ENCODE data around the gene NPAS2. TPM values are rescaled to one million over a fixed set of nuclear protein-coding genes. Genes with fewer than 3 reads are reported as not detected.

The NPAS2 gene
- total RNA-seq, 6 donors from 2014 or later, result 13.8 to 52.5 (median 23.0) TPM

- 83 to 88% methylated on average over 6 of the region's 6 CpGs for WGBS, 2 donors
- ATAC-seq (ENCODE audit: low FRiP score in 2 of 2) (no peak), DNase-seq (no peak)
- H3K27ac ChIP-seq, result no peak overlapping the region
- no peaks in the 10 kb centered on the region for H3K36me3 ChIP-seq
- H3K4me3 ChIP-seq, result no peak overlapping the region
- no peak for TF ChIP-seq EP300 (IDR thresholded peaks at IDR 0.05)
- no peak for TF ChIP-seq POLR2AphosphoS5 (IDR thresholded peaks at IDR 0.05)
- TF ChIP-seq CTCF (IDR thresholded peaks at IDR 0.05), result no peak
- no peak for TF ChIP-seq POLR2A (IDR thresholded peaks at IDR 0.05)
- H3K9me3 ChIP-seq, result no peaks in the 10 kb centered on the region
- H3K4me1 ChIP-seq, result peaks cover 0 to 8% (median 0%) of the 10 kb centered on the region in 4 donors
- H3K27me3 ChIP-seq, result no peaks in the 10 kb centered on the region
Measured at GRCh38 chr2:100782380-100782878, 37.5 kb upstream of the NPAS2 start.

GRCh38 chr2:100783987-100784386, 36.0 kb upstream of the NPAS2 start:
- H3K9me3 ChIP-seq, result no peaks in the 10 kb centered on the region
- no peak for TF ChIP-seq POLR2A (IDR thresholded peaks at IDR 0.05)
- TF ChIP-seq POLR2AphosphoS5 (IDR thresholded peaks at IDR 0.05), result no peak
- TF ChIP-seq EP300 (IDR thresholded peaks at IDR 0.05), result no peak
- TF ChIP-seq CTCF (IDR thresholded peaks at IDR 0.05), result no peak
- 58 to 85% methylated on average over 3 of the region's 3 CpGs for WGBS, 2 donors
- no peak overlapping the region for H3K4me3 ChIP-seq
- H3K27me3 ChIP-seq, result no peaks in the 10 kb centered on the region
- DNase-seq (no peak), ATAC-seq (ENCODE audit: low FRiP score in 2 of 2) (no peak)
- H3K36me3 ChIP-seq, result no peaks in the 10 kb centered on the region
- peaks cover 0 to 8% (median 0%) of the 10 kb centered on the region in 4 donors for H3K4me1 ChIP-seq
- H3K27ac ChIP-seq, result no peak overlapping the region

DNA sequence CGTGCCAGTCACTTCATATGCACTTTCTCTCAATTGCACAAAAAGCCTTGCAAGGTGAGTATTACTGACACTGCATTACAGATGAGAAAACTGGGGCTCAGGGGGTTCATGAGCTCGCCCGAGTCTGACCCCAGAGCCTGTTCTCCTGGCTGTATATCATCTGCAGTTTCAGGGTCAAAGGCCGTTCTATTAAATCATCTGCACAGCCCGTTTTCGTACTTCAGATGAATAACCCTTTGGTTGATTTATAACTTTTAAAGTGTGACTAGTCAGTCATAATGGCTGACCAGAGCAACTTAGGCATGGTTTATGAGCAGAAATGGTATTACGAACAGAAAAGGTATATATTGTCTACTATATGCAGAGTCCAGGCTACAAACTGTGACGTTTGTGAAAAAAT, 35.3 kb upstream of the NPAS2 start:
- ATAC-seq (ENCODE audit: low FRiP score in 2 of 2) (no peak), DNase-seq (no peak)
- 92 to 96% methylated on average over 8 of the region's 8 CpGs for WGBS, 2 donors
- Histone ChIP-seq H3K27me3 (no peaks in the 10 kb centered on the region), H3K9me3 (no peaks in the 10 kb centered on the region), H3K4me1 (peaks cover 0 to 8% (median 0%) of the 10 kb centered on the region in 4 donors), H3K27ac (no peak overlapping the region), H3K36me3 (no peaks in the 10 kb centered on the region), H3K4me3 (no peak overlapping the region)
- TF ChIP-seq POLR2A (IDR thresholded peaks at IDR 0.05) (no peak), POLR2AphosphoS5 (IDR thresholded peaks at IDR 0.05) (no peak), EP300 (IDR thresholded peaks at IDR 0.05) (no peak), CTCF (IDR thresholded peaks at IDR 0.05) (no peak)

GRCh38 chr2:100785626-100786296, 34.2 kb upstream of the NPAS2 start:
- WGBS, 2 donors, result 68% methylated on average over 10 of the region's 10 CpGs
- peaks cover 0 to 8% (median 0%) of the 10 kb centered on the region in 4 donors for H3K4me1 ChIP-seq
- no peaks in the 10 kb centered on the region for H3K27me3 ChIP-seq
- no peak for DNase-seq
- TF ChIP-seq POLR2A (IDR thresholded peaks at IDR 0.05) (no peak), EP300 (IDR thresholded peaks at IDR 0.05) (no peak), POLR2AphosphoS5 (IDR thresholded peaks at IDR 0.05) (no peak), CTCF (IDR thresholded peaks at IDR 0.05) (no peak)
- H3K4me3 ChIP-seq, result no peak overlapping the region
- H3K9me3 ChIP-seq, result no peaks in the 10 kb centered on the region
- H3K36me3 ChIP-seq, result no peaks in the 10 kb centered on the region
- H3K27ac ChIP-seq, result peak overlapping the region in 1 of 4 donors; percentile 35
- no peak for ATAC-seq (ENCODE audit: low FRiP score in 2 of 2)

DNA sequence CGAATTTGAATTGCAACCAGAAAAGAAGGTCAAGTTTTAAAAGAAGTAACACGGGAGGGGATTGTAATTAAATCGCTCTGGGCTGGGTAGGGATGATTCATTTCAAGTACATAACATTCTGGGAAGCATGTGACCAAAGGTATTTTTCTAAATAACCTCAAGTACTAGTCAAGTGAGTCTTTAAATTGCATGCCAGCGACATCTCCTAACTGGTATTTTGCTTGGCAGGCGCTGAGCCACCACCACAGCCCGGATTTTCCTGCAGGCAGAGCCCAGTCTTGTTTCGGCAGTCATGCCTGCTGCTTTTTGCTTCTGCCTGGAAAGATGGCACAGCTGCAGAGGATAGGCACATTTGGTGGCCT, 33.7 kb upstream of the NPAS2 start:
- WGBS, 2 donors, result 56 to 63% methylated on average over 7 of the region's 7 CpGs
- peak in 2 of 4 donors; percentile 29 to 65 for TF ChIP-seq EP300 (IDR thresholded peaks at IDR 0.05)
- no peak for TF ChIP-seq CTCF (IDR thresholded peaks at IDR 0.05)
- TF ChIP-seq POLR2A (IDR thresholded peaks at IDR 0.05), result no peak
- peak in 1 of 2 donors; percentile 31 for TF ChIP-seq POLR2AphosphoS5 (IDR thresholded peaks at IDR 0.05)
- DNase-seq (peak in 1 of 2 donors; percentile 59), ATAC-seq (ENCODE audit: low FRiP score in 2 of 2) (peak; percentile 46 to 69)
- Histone ChIP-seq H3K4me3 (no peak overlapping the region), H3K36me3 (no peaks in the 10 kb centered on the region), H3K9me3 (no peaks in the 10 kb centered on the region), H3K27me3 (no peaks in the 10 kb centered on the region), H3K27ac (peak overlapping the region in 1 of 4 donors; percentile 35), H3K4me1 (peaks cover 0 to 5% (median 0%) of the 10 kb centered on the region in 4 donors)

Data from upper lobe of left lung (tissue), 6 donors.